Measurements from ENCODE around the gene CCDC9. TPM values are rescaled to one million over a fixed set of nuclear protein-coding genes. Genes with fewer than 3 reads are reported as not detected.

Gene CCDC9
- total and polyA plus RNA-seq, 4 donors, result 1.4 to 8.1 (median 5.4) TPM

DNA sequence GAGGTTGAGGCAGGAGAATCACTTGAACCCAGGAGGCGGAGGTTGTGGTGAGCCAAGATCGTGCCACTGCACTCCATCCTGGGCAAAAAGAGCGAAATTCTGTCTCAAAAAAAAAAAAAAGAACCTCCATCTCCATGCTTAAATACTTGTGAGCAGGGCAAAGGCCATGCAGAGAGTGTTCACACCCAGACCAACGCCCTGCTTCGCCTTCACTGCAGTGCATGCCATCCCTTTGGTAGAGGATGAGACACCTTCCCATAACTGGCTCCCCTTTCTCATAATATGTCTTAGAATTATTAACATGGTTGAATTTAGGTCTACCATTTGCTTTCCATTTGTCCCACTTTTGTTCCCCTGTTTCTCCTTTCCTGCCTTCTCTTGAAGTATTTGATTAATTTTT lies 40.7 kb upstream of the CCDC9 start:
- WGBS, result 89% methylated on average over 5 of the region's 5 CpGs
- H3K27me3 ChIP-seq (ENCODE audit: control insufficient read depth in 4 of 4, insufficient read depth in 4 of 4, low read length in 3 of 4), result no peaks in the 10 kb centered on the region
- DNase-seq (ENCODE audit: low spot score), result no peak
- H3K4me3 ChIP-seq (ENCODE audit: low read depth in 1 of 3, low read length in 3 of 3), result no peak overlapping the region
- no peak overlapping the region for H3K27ac ChIP-seq (ENCODE audit: low read depth in 1 of 2, low read length in 2 of 2)
- no peaks in the 10 kb centered on the region for H3K4me1 ChIP-seq (ENCODE audit: control insufficient read depth in 4 of 4, insufficient read depth in 4 of 4, low read length in 3 of 4)
- TF ChIP-seq HNF4G (IDR thresholded peaks at IDR 0.05) (no peak), SP1 (IDR thresholded peaks at IDR 0.05) (no peak), TAF1 (conservative IDR thresholded peaks at IDR 0.05) (no peak), YY1 (IDR thresholded peaks at IDR 0.05) (no peak), HNF4A (conservative IDR thresholded peaks at IDR 0.05) (no peak), RAD21 (IDR thresholded peaks at IDR 0.05) (no peak), FOXA1 (IDR thresholded peaks at IDR 0.05) (no peak), JUND (IDR thresholded peaks at IDR 0.05) (no peak), GABPA (IDR thresholded peaks at IDR 0.05 in 1 of 2, conservative IDR thresholded peaks at IDR 0.05 in 1 of 2) (no peak), FOXA2 (IDR thresholded peaks at IDR 0.05) (no peak), NR2F2 (IDR thresholded peaks at IDR 0.05) (no peak), RXRA (IDR thresholded peaks at IDR 0.05) (no peak), EGR1 (IDR thresholded peaks at IDR 0.05; ENCODE audit: low read depth in 2 of 2) (no peak)
- TF ChIP-seq, protein P1, sequence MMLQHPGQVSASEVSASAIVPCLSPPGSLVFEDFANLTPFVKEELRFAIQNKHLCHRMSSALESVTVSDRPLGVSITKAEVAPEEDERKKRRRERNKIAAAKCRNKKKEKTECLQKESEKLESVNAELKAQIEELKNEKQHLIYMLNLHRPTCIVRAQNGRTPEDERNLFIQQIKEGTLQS (IDR thresholded peaks at IDR 0.05), result no peak
- TF ChIP-seq, protein P2, sequence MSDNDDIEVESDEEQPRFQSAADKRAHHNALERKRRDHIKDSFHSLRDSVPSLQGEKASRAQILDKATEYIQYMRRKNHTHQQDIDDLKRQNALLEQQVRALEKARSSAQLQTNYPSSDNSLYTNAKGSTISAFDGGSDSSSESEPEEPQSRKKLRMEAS (IDR thresholded peaks at IDR 0.05), result no peak
- TF ChIP-seq, protein P3, sequence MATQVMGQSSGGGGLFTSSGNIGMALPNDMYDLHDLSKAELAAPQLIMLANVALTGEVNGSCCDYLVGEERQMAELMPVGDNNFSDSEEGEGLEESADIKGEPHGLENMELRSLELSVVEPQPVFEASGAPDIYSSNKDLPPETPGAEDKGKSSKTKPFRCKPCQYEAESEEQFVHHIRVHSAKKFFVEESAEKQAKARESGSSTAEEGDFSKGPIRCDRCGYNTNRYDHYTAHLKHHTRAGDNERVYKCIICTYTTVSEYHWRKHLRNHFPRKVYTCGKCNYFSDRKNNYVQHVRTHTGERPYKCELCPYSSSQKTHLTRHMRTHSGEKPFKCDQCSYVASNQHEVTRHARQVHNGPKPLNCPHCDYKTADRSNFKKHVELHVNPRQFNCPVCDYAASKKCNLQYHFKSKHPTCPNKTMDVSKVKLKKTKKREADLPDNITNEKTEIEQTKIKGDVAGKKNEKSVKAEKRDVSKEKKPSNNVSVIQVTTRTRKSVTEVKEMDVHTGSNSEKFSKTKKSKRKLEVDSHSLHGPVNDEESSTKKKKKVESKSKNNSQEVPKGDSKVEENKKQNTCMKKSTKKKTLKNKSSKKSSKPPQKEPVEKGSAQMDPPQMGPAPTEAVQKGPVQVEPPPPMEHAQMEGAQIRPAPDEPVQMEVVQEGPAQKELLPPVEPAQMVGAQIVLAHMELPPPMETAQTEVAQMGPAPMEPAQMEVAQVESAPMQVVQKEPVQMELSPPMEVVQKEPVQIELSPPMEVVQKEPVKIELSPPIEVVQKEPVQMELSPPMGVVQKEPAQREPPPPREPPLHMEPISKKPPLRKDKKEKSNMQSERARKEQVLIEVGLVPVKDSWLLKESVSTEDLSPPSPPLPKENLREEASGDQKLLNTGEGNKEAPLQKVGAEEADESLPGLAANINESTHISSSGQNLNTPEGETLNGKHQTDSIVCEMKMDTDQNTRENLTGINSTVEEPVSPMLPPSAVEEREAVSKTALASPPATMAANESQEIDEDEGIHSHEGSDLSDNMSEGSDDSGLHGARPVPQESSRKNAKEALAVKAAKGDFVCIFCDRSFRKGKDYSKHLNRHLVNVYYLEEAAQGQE (IDR thresholded peaks at IDR 0.05), result no peak
- TF ChIP-seq, protein P4, sequence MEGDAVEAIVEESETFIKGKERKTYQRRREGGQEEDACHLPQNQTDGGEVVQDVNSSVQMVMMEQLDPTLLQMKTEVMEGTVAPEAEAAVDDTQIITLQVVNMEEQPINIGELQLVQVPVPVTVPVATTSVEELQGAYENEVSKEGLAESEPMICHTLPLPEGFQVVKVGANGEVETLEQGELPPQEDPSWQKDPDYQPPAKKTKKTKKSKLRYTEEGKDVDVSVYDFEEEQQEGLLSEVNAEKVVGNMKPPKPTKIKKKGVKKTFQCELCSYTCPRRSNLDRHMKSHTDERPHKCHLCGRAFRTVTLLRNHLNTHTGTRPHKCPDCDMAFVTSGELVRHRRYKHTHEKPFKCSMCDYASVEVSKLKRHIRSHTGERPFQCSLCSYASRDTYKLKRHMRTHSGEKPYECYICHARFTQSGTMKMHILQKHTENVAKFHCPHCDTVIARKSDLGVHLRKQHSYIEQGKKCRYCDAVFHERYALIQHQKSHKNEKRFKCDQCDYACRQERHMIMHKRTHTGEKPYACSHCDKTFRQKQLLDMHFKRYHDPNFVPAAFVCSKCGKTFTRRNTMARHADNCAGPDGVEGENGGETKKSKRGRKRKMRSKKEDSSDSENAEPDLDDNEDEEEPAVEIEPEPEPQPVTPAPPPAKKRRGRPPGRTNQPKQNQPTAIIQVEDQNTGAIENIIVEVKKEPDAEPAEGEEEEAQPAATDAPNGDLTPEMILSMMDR (IDR thresholded peaks at IDR 0.05; ENCODE audit: low read depth, low read length, missing input control), result no peak
- TF ChIP-seq, protein P5, sequence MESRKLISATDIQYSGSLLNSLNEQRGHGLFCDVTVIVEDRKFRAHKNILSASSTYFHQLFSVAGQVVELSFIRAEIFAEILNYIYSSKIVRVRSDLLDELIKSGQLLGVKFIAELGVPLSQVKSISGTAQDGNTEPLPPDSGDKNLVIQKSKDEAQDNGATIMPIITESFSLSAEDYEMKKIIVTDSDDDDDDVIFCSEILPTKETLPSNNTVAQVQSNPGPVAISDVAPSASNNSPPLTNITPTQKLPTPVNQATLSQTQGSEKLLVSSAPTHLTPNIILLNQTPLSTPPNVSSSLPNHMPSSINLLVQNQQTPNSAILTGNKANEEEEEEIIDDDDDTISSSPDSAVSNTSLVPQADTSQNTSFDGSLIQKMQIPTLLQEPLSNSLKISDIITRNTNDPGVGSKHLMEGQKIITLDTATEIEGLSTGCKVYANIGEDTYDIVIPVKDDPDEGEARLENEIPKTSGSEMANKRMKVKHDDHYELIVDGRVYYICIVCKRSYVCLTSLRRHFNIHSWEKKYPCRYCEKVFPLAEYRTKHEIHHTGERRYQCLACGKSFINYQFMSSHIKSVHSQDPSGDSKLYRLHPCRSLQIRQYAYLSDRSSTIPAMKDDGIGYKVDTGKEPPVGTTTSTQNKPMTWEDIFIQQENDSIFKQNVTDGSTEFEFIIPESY (IDR thresholded peaks at IDR 0.05), result no peak
- H3K9ac ChIP-seq (ENCODE audit: low read depth in 1 of 2, low read length in 2 of 2), result no peak overlapping the region
- peaks cover 0 to under 1% (median 0%) of the 10 kb centered on the region in 4 donors for H3K36me3 ChIP-seq (ENCODE audit: control insufficient read depth in 4 of 4, insufficient read depth in 3 of 4, low read depth in 1 of 4, low read length in 3 of 4)
- H3K9me3 ChIP-seq (ENCODE audit: control insufficient read depth in 4 of 4, low read length in 3 of 4), result no peaks in the 10 kb centered on the region
